Activated CD4-positive, CD25-positive, alpha-beta regulatory T cell treated with anti-CD3 and anti-CD28 coated beads, Interleukin-2, amount 50 U/mL, for 72 hours (primary cell): ENCODE measurements around the gene GOLGA6L25.
"Not testable (repeated sequence)": the region's sequence is repeated elsewhere in the genome, so short reads cannot be mapped to it uniquely, and the experiment has no call there.

Source experiments
- DNase-seq: peaks from one replicate; pipeline ENCODE4 v3.0.0; 2021

Gene GOLGA6L25, protein sequence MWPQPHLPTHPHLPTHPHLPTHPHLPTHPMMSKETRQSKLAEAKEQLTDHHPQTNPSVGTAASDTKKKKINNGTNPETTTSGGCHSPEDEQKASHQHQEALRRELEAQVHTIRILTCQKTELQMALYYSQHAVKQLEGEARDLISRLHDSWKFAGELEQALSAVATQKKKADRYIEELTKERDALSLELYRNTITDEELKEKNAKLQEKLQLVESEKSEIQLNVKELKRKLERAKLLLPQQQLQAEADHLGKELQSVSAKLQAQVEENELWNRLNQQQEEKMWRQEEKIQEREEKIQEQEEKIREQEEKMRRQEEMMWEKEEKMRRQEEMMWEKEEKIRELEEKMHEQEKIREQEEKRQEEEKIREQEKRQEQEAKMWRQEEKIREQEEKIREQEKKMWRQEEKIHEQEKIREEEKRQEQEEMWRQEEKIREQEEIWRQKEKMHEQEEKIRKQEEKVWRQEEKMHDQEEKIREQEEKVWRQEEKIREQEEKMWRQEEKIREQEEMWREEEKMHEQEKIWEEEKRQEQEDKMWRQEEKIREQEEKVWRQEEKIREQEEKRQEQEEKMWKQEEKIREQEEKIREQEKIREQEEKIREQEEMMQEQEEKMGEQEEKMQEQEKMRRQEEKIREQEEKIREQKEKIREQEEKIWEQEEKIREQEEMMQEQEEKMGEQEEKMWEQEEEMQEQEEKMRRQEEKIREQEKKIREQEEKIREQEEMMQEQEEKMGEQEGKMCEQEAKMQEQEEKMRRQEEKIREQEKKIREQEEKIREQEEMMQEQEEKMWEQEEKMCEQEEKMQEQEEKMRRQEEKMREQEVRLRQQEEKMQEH

DNA sequence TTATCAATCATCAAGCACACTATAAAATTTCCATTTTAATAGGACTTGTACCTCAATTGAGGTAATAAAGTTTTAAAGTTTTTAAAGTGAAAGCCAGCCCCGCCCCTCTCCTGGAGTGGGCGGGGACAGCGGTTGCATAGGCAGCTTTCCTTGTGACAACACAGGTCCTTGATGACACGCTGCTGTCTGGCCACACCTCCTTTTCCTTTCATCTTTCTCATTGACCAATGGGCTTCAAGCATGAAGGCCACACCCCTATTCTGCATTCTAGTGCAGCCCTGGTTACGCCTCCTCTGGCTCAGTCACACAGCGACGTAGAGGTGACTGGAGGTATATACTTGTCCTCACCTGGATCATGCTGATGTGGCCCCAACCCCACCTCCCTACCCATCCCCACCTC lies at the start of gene GOLGA6L25:
GOLGA6L25 (plus strand) TSS at position 301 of the 400 bp plus-strand sequence; CDS start at position 362, 61 bp downstream.
- not testable (repeated sequence) for DNase-seq

DNA sequence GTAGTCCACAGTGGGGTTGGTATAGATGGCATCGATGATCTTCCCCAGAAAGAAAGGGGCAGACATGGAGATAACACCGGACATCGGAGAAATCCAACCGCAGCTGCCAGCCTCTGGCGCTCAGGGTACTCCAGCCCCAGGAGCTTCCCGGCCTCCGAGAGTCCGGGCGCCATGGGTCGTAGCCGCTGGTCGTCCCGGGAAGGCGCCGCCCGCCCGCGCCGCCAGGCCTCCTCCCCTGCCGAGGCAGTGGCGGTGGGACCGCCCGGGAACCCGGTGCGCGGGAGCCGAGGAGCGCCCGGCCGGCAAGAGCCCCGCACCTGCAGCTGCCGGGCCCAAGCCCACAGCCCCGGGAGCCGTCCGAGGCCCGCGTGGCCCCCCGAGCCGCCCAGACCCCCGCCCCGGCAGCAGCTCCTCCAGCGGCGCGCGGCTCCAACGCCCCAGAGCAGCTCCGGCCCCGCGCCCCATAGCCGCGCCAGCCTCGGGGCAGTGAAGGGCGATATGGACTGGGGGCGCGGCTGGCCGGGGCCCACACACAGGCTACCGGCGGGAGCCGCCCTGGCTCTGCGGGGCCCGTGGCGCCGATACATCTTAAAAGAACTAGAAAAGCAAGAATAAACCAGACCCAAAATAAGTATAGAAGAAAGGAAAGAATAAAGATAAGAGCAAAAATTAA lies 45.0 kb upstream of the GOLGA6L25 start:
- DNase-seq: not testable (repeated sequence)

DNA sequence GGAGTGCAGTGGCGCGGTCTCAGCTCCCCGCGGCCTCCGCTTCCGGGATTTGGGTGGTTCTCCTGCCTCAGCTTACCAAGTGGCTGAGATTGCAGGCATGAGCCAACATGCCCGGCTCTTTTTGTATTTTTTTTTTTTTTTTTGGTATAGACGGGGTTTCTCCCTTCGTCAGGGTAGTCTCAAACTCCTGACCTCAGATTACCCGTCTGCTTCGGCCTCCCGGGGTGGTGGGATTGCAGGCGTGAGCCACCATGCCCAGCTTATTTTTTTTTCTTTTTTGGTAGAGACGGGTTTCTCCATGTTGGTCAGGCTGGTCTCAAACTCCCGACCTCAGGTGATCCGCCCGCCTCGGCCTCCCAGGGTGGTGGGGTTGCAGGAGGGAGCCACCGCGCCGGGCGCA lies 39.2 kb upstream of the GOLGA6L25 start:
- DNase-seq: not testable (repeated sequence)

DNA sequence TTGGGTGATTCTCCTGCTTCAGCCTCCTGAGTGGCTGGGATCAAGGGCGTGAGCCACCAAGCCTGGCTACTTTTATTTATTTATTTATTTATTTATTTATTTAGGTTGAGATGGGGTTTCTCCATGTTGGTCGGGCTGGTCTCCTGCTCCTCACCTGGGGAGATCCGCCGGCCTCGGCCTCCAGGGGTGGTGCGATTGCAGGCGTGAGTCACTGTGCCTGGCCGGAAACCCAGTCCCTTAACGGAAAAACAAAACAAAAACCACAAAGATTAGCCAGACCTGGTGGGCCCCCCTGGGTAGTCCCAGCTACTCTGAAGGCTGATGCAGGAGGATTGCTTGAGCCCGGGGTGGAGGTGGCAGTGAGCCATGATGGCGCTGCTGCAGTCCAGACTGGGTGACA lies 38.2 kb upstream of the GOLGA6L25 start:
- not testable (repeated sequence) for DNase-seq

DNA sequence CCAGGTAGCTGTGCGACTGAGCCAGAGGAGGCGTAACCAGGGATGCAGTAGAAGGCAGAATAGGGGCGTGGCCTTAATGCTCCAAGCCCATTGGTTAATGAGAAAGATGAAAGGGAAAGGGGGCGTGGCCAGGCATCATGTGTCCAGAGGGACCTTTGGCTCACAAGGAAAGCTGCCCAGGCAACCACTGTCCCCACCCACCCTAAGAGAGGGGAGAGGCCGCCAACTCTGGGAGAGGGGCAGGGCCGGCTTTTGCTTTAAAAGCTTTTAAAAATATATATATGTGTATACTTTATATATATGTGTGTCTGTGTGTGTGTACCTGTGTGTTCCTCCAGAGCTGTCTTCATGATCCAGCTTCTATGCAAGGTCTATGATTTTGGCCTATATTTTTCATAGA lies 20.4 kb upstream of the GOLGA6L25 start, which contains the start of gene GOLGA8G:
GOLGA8G (minus strand) TSS at position 18 of the 400 bp plus-strand sequence. CDS start 62 bp downstream, outside the sequence.
- DNase-seq: not testable (repeated sequence)

DNA sequence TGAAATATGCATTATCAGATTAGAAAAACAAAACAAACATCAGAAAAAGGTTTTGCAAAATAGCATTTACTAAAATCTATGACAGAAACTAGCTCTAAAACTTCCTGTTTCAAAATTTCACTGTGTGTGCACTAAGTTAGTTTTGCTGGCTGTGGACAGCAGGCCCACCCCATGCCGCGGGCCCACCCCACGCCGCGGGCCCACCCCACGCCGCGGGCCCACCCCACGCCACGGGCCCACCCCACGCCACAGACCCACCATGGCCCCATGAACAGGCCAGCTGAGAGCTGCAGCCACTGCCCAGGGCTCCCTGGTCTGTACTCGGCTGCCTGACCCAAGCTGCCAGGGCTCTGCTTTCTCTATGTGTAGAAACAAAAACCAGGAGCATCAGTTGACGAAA lies 20.0 kb downstream of the GOLGA6L25 start:
- not testable (repeated sequence) for DNase-seq

DNA sequence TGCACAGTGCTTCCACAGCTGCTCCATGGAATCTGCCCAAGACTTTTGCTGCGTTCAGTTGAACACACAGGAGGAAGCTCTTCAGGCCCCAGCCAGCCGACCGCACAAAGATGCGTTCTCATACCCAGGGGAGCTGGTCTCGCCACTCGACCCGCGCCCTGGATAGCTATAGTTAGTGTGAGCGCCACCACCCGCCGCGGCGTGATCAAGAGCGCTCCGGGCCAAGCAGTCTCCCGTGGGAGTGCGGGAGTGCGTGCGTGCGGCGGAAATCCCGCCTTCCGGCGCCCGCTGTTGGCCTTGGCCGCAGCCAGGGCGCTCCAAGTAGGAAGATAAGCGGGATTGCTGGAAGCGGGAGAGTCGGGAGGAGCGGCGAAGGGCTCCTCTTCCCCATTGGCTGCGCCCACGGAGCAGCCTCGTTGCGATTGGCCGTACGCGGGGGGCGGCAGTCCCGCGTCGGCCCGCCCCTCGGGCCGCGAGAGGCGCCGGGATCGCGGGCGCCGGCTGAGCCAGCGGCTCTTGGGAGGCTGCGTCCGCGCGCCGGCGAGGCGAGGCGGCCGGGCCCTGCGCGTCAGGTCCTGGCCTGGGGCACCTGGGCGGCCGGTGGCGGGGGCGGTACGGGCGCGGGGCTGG lies 35.7 kb downstream of the GOLGA6L25 start:
- not testable (repeated sequence) for DNase-seq

DNA sequence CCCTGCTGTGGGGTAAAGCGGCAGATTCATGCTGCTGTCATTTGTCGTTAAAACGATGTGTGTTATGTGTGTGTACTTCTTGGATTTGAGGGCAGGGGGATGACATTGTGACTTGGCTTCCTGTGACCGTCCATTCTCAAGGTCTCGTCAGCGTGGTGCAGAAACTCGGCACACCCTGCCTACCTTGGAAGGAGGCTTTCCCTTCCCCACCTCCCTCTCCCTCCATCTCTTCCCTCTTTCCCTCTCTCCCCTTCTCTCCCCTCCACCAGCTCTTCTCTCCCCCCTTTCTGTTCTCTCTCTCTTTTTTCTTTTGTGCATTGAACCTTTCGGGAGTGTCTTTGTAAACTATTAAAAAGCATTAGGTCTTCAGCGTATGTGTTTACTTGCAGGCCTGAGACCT lies 36.4 kb downstream of the GOLGA6L25 start:
- not testable (repeated sequence) for DNase-seq

DNA sequence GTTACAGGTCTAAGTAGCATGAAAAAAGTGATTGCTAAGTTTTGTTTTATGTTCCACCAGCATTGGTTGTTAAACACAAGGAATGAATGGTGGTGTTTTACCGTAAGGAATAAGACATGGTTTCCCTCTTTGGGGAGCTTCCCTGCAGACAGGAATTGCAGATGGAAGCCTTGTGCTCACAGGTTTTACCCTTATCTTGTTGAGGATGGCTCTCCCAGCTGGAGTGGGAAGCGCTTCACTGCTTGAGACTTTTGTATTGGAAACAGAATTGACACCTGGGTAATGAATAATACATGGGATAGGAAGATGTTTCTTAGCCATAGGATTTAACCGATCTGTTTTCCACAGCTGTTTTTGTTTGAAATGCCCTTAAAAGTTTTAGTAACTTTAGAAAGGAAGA lies 39.0 kb downstream of the GOLGA6L25 start:
- not testable (repeated sequence) for DNase-seq

DNA sequence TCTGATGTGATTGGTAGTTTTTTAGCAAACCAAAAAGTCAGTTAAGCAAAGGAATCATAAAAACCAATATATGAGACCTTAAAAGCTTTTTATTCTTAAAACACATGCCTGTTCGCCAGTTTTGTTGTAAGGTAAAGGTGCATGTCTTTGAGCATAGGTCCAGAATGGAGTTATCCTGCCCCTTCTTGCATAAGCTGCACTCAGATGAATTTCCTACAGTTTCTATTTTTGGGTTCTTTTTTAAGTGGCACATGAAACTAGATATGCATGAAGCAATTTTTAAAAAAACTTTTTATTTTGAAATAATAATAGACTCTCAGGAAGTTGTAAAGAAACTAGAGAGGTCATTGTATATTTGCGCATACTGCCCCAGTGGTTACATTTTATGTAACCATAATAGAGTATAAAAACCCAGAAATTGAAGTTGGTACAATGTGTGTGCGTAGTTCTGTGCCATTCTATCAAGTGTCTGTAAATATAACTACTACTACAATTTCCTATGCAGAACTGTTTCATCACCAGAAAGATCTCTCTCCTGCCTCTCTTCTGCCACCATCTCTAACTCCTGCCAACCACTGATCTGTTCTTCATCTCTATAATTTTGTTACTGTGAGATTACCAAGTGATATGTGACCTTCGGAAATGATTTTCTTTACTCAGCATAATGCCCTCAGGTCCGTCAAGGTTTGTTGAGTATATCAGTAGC lies 40.2 kb downstream of the GOLGA6L25 start:
- not testable (repeated sequence) for DNase-seq

DNA sequence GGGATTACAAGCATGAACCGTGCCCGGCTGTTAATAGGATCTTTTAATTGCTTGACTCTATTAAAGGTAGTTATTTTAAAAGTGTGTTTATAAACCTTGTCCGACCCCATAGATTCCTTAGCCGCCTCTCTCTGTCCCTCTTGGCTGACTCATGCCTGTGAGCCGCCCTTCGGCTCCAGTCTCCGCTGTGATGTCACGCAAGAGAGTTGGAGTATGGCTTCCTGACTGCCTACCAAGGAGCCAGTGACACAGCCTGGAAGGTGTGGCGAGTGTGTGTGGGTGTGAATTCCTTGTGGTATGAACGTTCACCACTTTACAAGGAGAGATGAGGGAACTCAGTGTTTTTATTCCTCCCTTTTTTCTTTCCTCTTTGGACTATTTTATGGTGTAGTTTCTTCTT lies 44.1 kb downstream of the GOLGA6L25 start:
- not testable (repeated sequence) for DNase-seq

DNA sequence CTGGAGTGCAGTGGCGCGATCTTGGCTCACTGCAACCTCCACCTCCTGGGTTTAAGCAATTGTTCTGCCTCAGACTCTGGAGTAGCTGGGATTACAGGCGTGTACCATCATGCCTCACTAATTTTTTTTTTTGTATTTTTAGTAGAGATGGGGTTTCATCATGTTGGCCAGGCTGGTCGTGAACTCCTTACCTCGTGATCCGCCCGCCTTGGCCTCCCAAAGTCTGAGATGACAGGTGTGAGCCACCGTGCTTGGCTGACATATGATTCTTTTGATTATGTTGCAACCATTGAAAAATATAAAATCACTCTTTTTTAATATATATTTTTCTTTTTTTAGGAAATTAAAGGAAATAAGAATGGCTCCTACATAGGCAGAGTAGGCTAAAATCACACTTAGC lies 44.8 kb downstream of the GOLGA6L25 start:
- DNase-seq: not testable (repeated sequence)

DNA sequence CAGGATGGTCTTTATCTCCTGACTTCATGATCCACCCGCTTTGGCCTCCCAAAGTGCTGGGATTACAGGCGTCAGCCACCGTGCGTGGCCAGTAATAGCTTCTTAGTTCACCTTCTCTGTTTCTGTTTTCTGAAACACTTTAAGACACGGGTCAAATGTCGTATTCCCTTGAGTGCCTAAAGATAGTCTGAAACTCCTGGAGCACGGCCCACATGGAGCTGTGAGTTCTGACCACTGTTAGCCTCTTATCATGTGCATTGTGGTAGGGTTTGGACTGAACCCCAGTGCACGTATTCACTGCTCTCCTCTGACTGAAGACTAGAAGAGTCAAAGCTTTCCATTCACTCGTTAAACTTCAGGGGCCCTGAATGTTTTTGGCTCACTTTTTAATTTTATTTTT lies 48.8 kb downstream of the GOLGA6L25 start:
- DNase-seq: not testable (repeated sequence)
